Uterus (tissue), 4 donors: ENCODE results near the gene CASTOR1. TPM values are rescaled to one million over a fixed set of nuclear protein-coding genes. Genes with fewer than 3 reads are reported as not detected.

Source experiments
- DNase-seq, 2 donors: peaks; one replicate each; pipeline ENCODE4 v3.0.0-alpha.2; 2019 to 2020
- H3K27ac ChIP-seq, 2 donors: fragments of 200-600 bp; sonication (generic); 1 replicate in 1 of 2; 2 replicates in 1 of 2; pipeline ENCODE4 v1.5.1; 2016 to 2018
- H3K27me3 ChIP-seq, 2 donors: fragments of 200-600 bp; sonication (generic); one replicate each; pipeline ENCODE4 v1.5.1; 2018 to 2019; ENCODE audit warnings: control low read depth in 1 of 2
- H3K36me3 ChIP-seq, 2 donors: fragments of 200-600 bp; sonication (generic); one replicate each; pipeline ENCODE4 v1.5.1; 2019; ENCODE audit warnings: control low read depth in 1 of 2
- H3K4me1 ChIP-seq, 2 donors: fragments of 200-600 bp; sonication (generic); one replicate each; pipeline ENCODE4 v1.5.1; 2018 to 2019; ENCODE audit warnings: control low read depth in 1 of 2
- H3K4me3 ChIP-seq, 2 donors: fragments of 200-600 bp; sonication (generic); 1 replicate in 1 of 2; 2 replicates in 1 of 2; pipeline ENCODE4 v1.5.1; 2018 to 2019; ENCODE audit warnings: mild to moderate bottlenecking in 1 of 2
- H3K9me3 ChIP-seq, 2 donors: fragments of 200-600 bp; sonication (generic); one replicate each; pipeline ENCODE4 v1.5.1; 2019; ENCODE audit warnings: control low read depth in 1 of 2
- CTCF ChIP-seq, 4 experiments: fragments of 200-600 bp in 2 of 4; fragments of 450-650 bp in 2 of 4; sonication (generic) in 2 of 4; IDR thresholded peaks; one replicate each; pipeline ENCODE4 v1.5.1; 2016 to 2019; ENCODE audit warnings: antibody characterized with exemption in 4 of 4, mild to moderate bottlenecking in 2 of 4, moderate library complexity in 1 of 4
- POLR2A ChIP-seq, 2 donors: fragments of 450-650 bp; IDR thresholded peaks; one replicate each; pipeline ENCODE4 v1.6.1; 2016; ENCODE audit warnings: antibody characterized with exemption in 2 of 2, mild to moderate bottlenecking in 1 of 2, moderate library complexity in 1 of 2
- intact Hi-C: fragments of 100-400 bp; cut with DNase I; formaldehyde crosslinking; loops from one replicate; pipeline ENCODE4 v1.15.1; 2023; ENCODE audit warnings: low total_unique reads
- total RNA-seq, 4 donors: library from RNA; depleted of rRNA in 3 of 4; stranded (reverse); fragments of >200 nt in 3 of 4; gene quantifications; one replicate each; pipeline versions ENCODE4 v1.1.0 to v1.2.4, GENCODE V29; 2014 to 2023
- donor health status: DM: yes; HTN: yes; CAD: no.

The CASTOR1 gene
- total RNA-seq, 4 donors from 2014 or later: 15.8 to 67.1 (median 27.7) TPM

- Histone ChIP-seq H3K4me3 (no peak overlapping the region), H3K27me3 (no peaks in the 10 kb centered on the region), H3K4me1 (peaks cover 0 to 13% of the 10 kb centered on the region in 2 donors), H3K9me3 (no peaks in the 10 kb centered on the region), H3K27ac (no peak overlapping the region), H3K36me3 (no peaks in the 10 kb centered on the region)
- intact Hi-C loops: no loop called here
- no peak for DNase-seq
- no peak for TF ChIP-seq POLR2A (IDR thresholded peaks at IDR 0.05)
- TF ChIP-seq CTCF (IDR thresholded peaks at IDR 0.05): no peak
Observed at GRCh38 chr22:30284172-30284571, 5.1 kb downstream of the CASTOR1 start.

GRCh38 chr22:30283342-30283741 lies 6.0 kb downstream of the CASTOR1 start:
- intact Hi-C loops: no loop called here

GRCh38 chr22:30282616-30283046 lies 6.7 kb downstream of the CASTOR1 start:
- Histone ChIP-seq H3K27ac (no peak overlapping the region), H3K4me1 (peaks cover 0 to 6% of the 10 kb centered on the region in 2 donors), H3K27me3 (no peaks in the 10 kb centered on the region), H3K9me3 (no peaks in the 10 kb centered on the region), H3K4me3 (no peak overlapping the region), H3K36me3 (no peaks in the 10 kb centered on the region)
- no peak for TF ChIP-seq CTCF (IDR thresholded peaks at IDR 0.05)
- TF ChIP-seq POLR2A (IDR thresholded peaks at IDR 0.05): no peak
- DNase-seq: no peak
- intact Hi-C loops: no loop called here

More at GRCh38 chr22:30283342-30283741, 6.0 kb downstream of the CASTOR1 start:
- no peak for TF ChIP-seq POLR2A (IDR thresholded peaks at IDR 0.05)
- TF ChIP-seq CTCF (IDR thresholded peaks at IDR 0.05): no peak
- Histone ChIP-seq H3K4me3 (no peak overlapping the region), H3K27me3 (no peaks in the 10 kb centered on the region), H3K4me1 (peaks cover 0 to 11% of the 10 kb centered on the region in 2 donors), H3K36me3 (no peaks in the 10 kb centered on the region), H3K9me3 (no peaks in the 10 kb centered on the region), H3K27ac (no peak overlapping the region)
- DNase-seq: no peak

- no peaks in the 10 kb centered on the region for H3K4me1 ChIP-seq
- H3K9me3 ChIP-seq: no peaks in the 10 kb centered on the region
- no peak overlapping the region for H3K4me3 ChIP-seq
- no peak overlapping the region for H3K27ac ChIP-seq
- no peak for TF ChIP-seq POLR2A (IDR thresholded peaks at IDR 0.05)
- TF ChIP-seq CTCF (IDR thresholded peaks at IDR 0.05): no peak
- no peak for DNase-seq
- intact Hi-C loops: no loop called here
- no peaks in the 10 kb centered on the region for H3K36me3 ChIP-seq
- no peaks in the 10 kb centered on the region for H3K27me3 ChIP-seq
Observed at GRCh38 chr22:30280505-30280904, 8.8 kb downstream of the CASTOR1 start.

- no peak overlapping the region for H3K27ac ChIP-seq
- H3K27me3 ChIP-seq: no peaks in the 10 kb centered on the region
- TF ChIP-seq POLR2A (IDR thresholded peaks at IDR 0.05) (no peak), CTCF (IDR thresholded peaks at IDR 0.05) (no peak)
- H3K4me1 ChIP-seq: no peaks in the 10 kb centered on the region
- H3K36me3 ChIP-seq: no peaks in the 10 kb centered on the region
- DNase-seq: no peak
- intact Hi-C loops: no loop called here
- no peak overlapping the region for H3K4me3 ChIP-seq
- no peaks in the 10 kb centered on the region for H3K9me3 ChIP-seq
Observed at GRCh38 chr22:30279932-30280331, 9.4 kb downstream of the CASTOR1 start.
